Loucy (cell line): ENCODE measurements around the gene TP53INP2.

Experiments
- H2AFZ ChIP-seq: fragments of 200-600 bp; sonication (generic); 2 replicates; pipeline ENCODE4 v1.6.0; 2016; ENCODE audit warnings: antibody characterized with exemption, mild to moderate bottlenecking, low read length, moderate library complexity
- H3F3A ChIP-seq: fragments of 200-600 bp; 2 replicates; pipeline ENCODE4 v1.6.0; 2016; ENCODE audit warnings: antibody characterized with exemption, low read depth, mild to moderate bottlenecking
- H3K27me3 ChIP-seq: fragments of 200-600 bp; sonication (generic); 2 replicates; pipeline ENCODE4 v1.6.1; 2014; ENCODE audit warnings: low read length, mild to moderate bottlenecking; ENCODE audit not compliant: insufficient read depth, poor library complexity, severe bottlenecking
- H3K36me3 ChIP-seq: fragments of 200-600 bp; sonication (generic); 2 replicates; pipeline ENCODE4 v1.6.1; 2016; ENCODE audit warnings: low read length; ENCODE audit not compliant: insufficient read depth
- H3K4me1 ChIP-seq: fragments of 200-600 bp; sonication (generic); 2 replicates; pipeline ENCODE4 v1.5.1; 2014; ENCODE audit warnings: low read length, mild to moderate bottlenecking; ENCODE audit not compliant: insufficient read depth, poor library complexity, severe bottlenecking
- H3K4me2 ChIP-seq: fragments of 200-600 bp; sonication (generic); 2 replicates; pipeline ENCODE4 v1.6.0; 2014; ENCODE audit warnings: antibody characterized with exemption, low read length, low read depth, mild to moderate bottlenecking; ENCODE audit not compliant: poor library complexity, severe bottlenecking
- H3K4me3 ChIP-seq: fragments of 200-600 bp; sonication (generic); 2 replicates; pipeline ENCODE4 v1.5.1; 2014; ENCODE audit warnings: low read length, mild to moderate bottlenecking, mixed read lengths; ENCODE audit not compliant: poor library complexity, severe bottlenecking
- H3K79me2 ChIP-seq: fragments of 200-600 bp; sonication (generic); 2 replicates; pipeline ENCODE4 v1.6.1; 2014; ENCODE audit warnings: low read length; ENCODE audit not compliant: insufficient read depth
- H3K9ac ChIP-seq: fragments of 200-600 bp; sonication (generic); 2 replicates; pipeline ENCODE4 v1.6.0; 2014; ENCODE audit warnings: mild to moderate bottlenecking, low read depth, low read length, moderate library complexity; ENCODE audit not compliant: poor library complexity, severe bottlenecking
- H3K9me2 ChIP-seq: fragments of 200-600 bp; sonication (generic); replicated peaks from 2 replicates; pipeline ENCODE4 v1.6.1; 2016; ENCODE audit warnings: low read depth, low read length, mixed read lengths
- H3K9me3 ChIP-seq: fragments of 200-600 bp; sonication (generic); 2 replicates; pipeline ENCODE4 v1.6.1; 2014; ENCODE audit warnings: mild to moderate bottlenecking, antibody characterized with exemption, low read length, low read depth; ENCODE audit not compliant: insufficient read depth
- H4K20me1 ChIP-seq: fragments of 200-600 bp; sonication (generic); 2 replicates; pipeline ENCODE4 v1.6.0; 2014; ENCODE audit warnings: antibody characterized with exemption, low read length, mild to moderate bottlenecking; ENCODE audit not compliant: insufficient read depth, poor library complexity, severe bottlenecking
- EZH2phosphoT487 ChIP-seq: fragments of 200-600 bp; IDR thresholded peaks from 2 replicates; pipeline ENCODE4 v1.6.1; 2018; ENCODE audit warnings: antibody characterized with exemption, mild to moderate bottlenecking, moderate library complexity, borderline replicate concordance
- TF ChIP-seq, protein P1 (sequence below): fragments of 200-600 bp; sonication (generic); conservative IDR thresholded peaks from 2 replicates; pipeline ENCODE4 v1.5.1; 2014; ENCODE audit warnings: mild to moderate bottlenecking, antibody characterized with exemption, low read length

The TP53INP2 gene

DNA sequence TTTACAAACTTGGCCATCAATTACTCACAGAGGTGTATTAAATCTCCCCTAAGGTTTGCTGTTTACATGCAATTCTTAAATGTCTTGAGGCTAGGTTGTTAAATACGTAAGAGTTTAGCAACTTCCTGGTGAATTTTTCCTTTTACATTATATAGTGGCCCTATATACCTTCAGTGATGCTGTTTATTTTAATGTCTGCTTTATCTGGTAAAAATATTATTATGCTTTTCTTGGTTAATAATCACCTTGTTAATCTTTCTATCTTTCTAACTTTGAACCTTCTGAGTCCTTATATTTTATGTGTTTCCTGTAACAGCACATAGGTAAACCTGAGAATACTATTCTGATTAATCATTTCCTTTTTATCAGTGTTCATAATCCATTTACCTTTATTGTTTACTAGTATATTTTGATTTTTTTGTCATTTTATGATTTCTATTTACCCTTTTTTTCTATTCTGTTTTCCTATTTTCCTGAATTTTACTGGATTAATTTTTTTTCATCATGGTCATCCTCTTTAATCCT, 57.9 kb downstream of the TP53INP2 start:
- Histone ChIP-seq H3K4me1 (no peaks in the 10 kb centered on the region), H3K27me3 (no peaks in the 10 kb centered on the region), H3F3A (no peaks in the 10 kb centered on the region), H4K20me1 (no peaks in the 10 kb centered on the region), H3K9me3 (no peaks in the 10 kb centered on the region), H3K9me2 (no peaks in the 10 kb centered on the region), H3K4me3 (no peak overlapping the region), H2AFZ (no peak overlapping the region), H3K9ac (no peak overlapping the region), H3K36me3 (peaks cover 64% of the 10 kb centered on the region; the same call in 1 of the 2 replicates), H3K79me2 (no peaks in the 10 kb centered on the region), H3K4me2 (no peak overlapping the region)
- TF ChIP-seq, protein P1, sequence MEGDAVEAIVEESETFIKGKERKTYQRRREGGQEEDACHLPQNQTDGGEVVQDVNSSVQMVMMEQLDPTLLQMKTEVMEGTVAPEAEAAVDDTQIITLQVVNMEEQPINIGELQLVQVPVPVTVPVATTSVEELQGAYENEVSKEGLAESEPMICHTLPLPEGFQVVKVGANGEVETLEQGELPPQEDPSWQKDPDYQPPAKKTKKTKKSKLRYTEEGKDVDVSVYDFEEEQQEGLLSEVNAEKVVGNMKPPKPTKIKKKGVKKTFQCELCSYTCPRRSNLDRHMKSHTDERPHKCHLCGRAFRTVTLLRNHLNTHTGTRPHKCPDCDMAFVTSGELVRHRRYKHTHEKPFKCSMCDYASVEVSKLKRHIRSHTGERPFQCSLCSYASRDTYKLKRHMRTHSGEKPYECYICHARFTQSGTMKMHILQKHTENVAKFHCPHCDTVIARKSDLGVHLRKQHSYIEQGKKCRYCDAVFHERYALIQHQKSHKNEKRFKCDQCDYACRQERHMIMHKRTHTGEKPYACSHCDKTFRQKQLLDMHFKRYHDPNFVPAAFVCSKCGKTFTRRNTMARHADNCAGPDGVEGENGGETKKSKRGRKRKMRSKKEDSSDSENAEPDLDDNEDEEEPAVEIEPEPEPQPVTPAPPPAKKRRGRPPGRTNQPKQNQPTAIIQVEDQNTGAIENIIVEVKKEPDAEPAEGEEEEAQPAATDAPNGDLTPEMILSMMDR, result no peak
- no peak for TF ChIP-seq EZH2phosphoT487
